ENCODE measurements around the gene OR1D5.
"Not testable (repeated sequence)": the region's sequence is repeated elsewhere in the genome, so short reads cannot be mapped to it uniquely, and the experiment has no call there.

The OR1D5 gene

DNA sequence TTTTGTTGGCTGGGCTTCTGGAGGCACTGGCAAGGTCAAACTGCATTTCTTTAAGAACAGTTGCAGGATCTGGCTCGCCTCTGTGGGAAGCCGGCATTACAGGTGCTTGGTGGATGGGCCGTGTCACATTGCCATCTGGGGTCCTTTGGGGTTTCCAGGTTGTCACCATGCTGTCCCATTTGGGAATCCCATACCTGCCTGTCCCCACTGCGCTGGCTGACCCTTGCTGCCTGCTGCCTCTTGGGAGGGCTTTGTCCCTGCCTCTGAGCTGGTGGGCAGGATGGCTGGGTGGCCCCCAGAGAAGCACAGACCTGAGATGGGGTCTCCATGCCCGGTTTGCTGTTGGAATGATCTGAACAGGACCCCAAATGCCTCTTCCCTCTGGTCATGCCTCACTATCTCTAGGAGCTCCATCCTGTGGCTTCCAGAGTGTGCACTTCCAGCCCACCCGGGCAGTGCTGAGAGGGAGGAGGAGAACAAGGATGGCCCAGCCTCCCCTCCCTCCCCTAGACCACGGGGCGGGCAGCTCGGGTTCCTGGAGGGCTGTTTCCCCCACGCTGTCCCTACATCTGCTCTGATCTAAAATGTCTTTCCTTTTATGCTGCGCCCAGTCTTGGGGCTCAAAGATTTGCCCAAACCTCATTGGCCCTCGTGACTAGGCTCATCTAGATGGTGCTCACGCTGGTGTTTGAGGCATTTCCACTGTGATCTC lies 28.0 kb downstream of the OR1D5 start:
- TF ChIP-seq, protein P1, sequence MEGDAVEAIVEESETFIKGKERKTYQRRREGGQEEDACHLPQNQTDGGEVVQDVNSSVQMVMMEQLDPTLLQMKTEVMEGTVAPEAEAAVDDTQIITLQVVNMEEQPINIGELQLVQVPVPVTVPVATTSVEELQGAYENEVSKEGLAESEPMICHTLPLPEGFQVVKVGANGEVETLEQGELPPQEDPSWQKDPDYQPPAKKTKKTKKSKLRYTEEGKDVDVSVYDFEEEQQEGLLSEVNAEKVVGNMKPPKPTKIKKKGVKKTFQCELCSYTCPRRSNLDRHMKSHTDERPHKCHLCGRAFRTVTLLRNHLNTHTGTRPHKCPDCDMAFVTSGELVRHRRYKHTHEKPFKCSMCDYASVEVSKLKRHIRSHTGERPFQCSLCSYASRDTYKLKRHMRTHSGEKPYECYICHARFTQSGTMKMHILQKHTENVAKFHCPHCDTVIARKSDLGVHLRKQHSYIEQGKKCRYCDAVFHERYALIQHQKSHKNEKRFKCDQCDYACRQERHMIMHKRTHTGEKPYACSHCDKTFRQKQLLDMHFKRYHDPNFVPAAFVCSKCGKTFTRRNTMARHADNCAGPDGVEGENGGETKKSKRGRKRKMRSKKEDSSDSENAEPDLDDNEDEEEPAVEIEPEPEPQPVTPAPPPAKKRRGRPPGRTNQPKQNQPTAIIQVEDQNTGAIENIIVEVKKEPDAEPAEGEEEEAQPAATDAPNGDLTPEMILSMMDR (IDR thresholded peaks at IDR 0.05; ENCODE audit: low read depth, low read length): no peak
- H3K4me3 ChIP-seq (replicated peaks in 1 of 2; ENCODE audit: low read depth in 2 of 2, low read length in 2 of 2): no peak overlapping the region
- DNase-seq (ENCODE audit: low read depth in 2 of 2): no peak

DNA sequence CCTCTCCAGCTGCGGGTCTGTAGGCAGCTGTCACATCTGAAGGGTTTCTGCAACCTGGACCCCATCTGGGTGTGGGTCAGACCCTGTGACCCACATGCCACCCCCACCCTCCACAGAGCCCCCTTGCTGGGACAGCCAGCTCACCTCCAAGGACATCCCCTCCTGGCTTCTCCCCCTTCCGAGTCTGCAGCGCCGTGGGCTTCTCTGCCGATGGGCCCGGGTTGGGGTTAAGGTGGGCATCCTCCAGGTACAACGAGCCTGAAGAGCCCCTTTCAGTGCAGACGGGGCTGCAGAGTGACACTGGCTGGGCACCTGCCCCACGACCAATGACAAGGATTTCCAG lies 28.9 kb downstream of the OR1D5 start:
- H3K4me3 ChIP-seq (replicated peaks in 1 of 2; ENCODE audit: low read depth in 2 of 2, low read length in 2 of 2): no peak overlapping the region
- no peak for DNase-seq (ENCODE audit: low read depth in 2 of 2)
- TF ChIP-seq, protein P1 (IDR thresholded peaks at IDR 0.05; ENCODE audit: low read depth, low read length): no peak

DNA sequence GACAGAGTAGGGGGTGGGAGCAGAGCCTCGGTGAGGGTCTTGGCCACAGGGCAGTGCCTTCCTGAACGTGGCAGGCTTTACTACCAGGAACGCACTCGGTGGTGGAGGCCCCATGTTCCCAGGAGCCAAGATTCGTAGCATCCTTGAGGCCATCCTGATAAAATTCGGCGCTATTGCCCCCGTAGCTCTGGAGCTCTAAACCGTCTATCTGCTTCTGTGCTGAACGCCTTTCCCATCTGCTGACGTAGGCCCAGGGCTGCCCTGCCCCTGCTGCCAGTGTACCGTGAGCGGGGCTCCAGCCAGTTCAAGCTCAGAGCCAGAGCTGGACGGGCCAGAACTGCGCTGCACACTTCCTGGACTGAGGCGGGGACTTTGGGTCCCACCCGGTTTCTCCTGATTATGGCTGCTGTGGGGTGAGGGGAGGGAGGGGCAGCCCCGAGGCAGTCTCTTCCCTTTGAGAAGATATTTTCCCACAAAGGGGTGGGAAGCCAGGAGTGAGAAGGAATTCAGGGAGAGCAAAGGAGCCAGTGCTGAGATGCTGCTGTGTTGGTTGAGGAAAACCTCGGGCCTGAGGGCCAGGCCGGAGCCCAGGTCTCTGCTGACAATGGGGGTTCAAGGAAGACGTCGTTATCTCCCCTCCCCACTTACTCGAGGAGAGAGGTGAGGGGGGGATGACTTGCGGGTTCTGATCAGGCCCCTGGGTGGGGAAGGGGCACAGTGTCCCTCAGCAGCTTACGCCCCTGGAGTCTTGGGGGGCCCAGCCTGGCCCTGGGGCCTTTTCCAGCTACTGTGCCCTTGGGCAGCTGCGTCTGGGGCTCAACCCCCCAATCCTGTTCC lies 29.4 kb downstream of the OR1D5 start:
- DNase-seq (ENCODE audit: low read depth in 2 of 2): no peak
- H3K4me3 ChIP-seq (replicated peaks in 1 of 2; ENCODE audit: low read depth in 2 of 2, low read length in 2 of 2): no peak overlapping the region
- TF ChIP-seq, protein P1 (IDR thresholded peaks at IDR 0.05; ENCODE audit: low read depth, low read length): no peak

DNA sequence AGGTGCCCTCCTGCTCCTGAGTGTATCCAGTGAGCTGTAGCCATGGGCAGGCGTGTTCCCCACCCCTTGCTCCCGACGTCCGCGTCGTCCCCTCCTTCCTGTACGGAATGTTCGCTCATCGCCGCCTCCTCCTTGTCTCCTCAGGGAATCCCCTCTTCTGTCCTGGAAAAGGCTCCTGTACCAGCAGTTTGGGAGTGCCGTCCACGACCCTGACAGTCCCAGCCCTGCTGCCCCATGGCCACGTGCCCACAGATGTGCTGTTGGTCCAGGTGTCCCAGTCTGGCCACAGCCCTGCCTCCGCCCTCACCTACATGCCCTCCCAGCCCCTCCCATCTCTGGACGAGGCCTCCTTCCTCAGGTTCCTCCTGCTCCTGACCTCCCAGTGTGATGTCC lies 30.2 kb downstream of the OR1D5 start:
- no peak for DNase-seq (ENCODE audit: low read depth in 2 of 2)
- TF ChIP-seq, protein P1 (IDR thresholded peaks at IDR 0.05; ENCODE audit: low read depth, low read length): no peak
- H3K4me3 ChIP-seq (replicated peaks in 1 of 2; ENCODE audit: low read depth in 2 of 2, low read length in 2 of 2): no peak overlapping the region

DNA sequence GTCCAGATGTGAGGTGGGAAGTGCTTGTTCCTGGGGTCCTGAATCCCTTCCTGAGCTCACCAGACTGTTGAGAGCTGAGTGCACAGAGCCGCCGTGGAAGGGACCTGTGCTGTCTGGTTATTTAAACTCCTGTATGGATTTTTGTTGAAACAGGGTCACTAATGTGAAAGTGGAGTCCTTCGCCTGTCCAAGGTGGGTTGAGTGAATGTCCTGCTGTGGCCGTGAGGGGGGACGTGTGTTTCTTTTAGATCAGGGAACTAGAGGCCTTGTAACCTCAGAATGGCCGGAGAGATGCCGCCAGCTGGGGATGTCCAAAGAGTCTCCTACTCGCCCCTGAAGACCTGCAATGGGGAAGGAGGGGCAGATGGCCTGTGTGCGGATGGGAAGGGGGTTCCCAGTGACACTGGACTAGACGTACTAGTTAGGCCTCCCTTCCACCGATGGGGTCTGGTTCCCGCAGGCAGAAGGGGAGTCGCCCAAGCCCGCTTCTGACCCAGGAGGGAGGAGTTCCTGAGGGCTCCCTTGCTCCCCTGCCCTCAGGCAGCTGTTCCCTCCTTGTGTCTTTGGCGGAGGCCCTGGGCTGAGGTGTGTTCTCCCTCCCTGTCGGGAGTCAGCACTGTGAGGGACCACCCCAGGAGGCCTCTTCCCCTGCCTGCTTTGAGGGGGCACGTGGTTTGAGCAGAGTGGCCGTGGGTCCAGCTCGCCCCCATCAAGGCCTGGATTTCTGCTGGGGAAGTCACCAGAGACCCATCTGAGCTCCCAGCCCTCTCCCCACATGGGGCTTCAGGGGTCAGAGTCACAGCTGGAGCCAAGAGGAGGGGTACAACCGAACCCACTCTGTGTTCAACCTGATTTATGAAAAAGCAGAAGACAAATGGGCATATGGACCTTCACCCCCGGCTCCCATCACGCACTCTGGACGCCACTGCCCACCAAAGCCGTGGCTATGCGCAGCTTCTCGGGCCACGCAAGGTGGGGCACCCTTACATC lies 30.9 kb downstream of the OR1D5 start:
- TF ChIP-seq, protein P1 (IDR thresholded peaks at IDR 0.05; ENCODE audit: low read depth, low read length): no peak
- no peak overlapping the region for H3K4me3 ChIP-seq (replicated peaks in 1 of 2; ENCODE audit: low read depth in 2 of 2, low read length in 2 of 2)
- no peak for DNase-seq (ENCODE audit: low read depth in 2 of 2)

DNA sequence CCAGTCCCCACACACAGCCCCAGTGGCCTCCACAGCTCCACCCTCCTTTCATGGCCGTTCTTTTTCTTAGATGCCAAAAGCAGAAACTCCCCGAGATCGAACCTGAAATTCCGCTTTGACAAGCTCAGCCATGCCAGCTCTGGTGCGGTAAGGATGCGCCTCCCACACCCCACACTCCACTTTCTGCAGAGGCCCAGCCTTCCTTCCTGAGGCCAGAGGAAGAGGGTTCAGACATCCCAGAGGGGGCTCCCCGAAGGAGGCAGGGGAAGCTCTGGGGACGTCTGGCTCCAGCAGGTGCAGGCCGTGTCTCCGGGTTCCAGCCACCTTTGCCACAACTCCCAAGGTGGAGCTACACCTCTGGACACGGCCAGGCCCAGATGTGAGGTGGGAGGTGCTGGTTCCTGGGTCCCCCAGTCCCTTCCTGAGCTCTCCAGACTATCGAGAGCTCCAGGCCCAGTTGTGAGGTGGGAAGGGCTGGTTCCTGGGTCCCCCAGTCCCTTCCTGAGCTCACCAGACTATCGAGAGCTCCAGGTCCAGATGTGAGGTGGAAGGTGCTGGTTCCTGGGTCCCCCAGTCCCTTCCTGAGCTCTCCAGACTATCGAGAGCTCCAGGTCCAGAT lies 32.4 kb downstream of the OR1D5 start:
- not testable (repeated sequence) for DNase-seq (ENCODE audit: low read depth in 2 of 2); H3K4me3 ChIP-seq (replicated peaks in 1 of 2; ENCODE audit: low read depth in 2 of 2, low read length in 2 of 2)

All from cardiac fibroblast (primary cell).